Esophagus squamous epithelium (tissue), 5 donors: ENCODE measurements around the gene APLP2. TPM values are rescaled to one million over a fixed set of nuclear protein-coding genes. Genes with fewer than 3 reads are reported as not detected.

Experiments
- DNase-seq: peaks from one replicate; lab custom pipeline; 2025; lab: John Stamatoyannopoulos, UW
- H3K27ac ChIP-seq, 4 donors: fragments of 200-600 bp; sonication (generic); one replicate each; pipeline ENCODE4 v1.5.1; 2016 to 2019; ENCODE audit warnings: mild to moderate bottlenecking in 1 of 4
- H3K27me3 ChIP-seq, 4 donors: fragments of 200-600 bp; sonication (generic); 1 replicate in 3 of 4; 2 replicates in 1 of 4; pipeline versions ENCODE4 v1.5.1 to v1.6.0; 2017 to 2021; ENCODE audit warnings: antibody characterized with exemption in 1 of 4
- H3K36me3 ChIP-seq, 3 donors: fragments of 200-600 bp; sonication (generic); one replicate each; pipeline ENCODE4 v1.5.1; 2016 to 2019
- H3K4me1 ChIP-seq, 3 donors: fragments of 200-600 bp; sonication (generic); one replicate each; pipeline ENCODE4 v1.5.1; 2017 to 2019
- H3K4me3 ChIP-seq, 4 donors: fragments of 200-600 bp; sonication (generic); 1 replicate in 3 of 4; 2 replicates in 1 of 4; pipeline ENCODE4 v1.5.1; 2016 to 2019; ENCODE audit warnings: mild to moderate bottlenecking in 2 of 4, moderate library complexity in 1 of 4
- H3K9me3 ChIP-seq, 3 donors: fragments of 200-600 bp; sonication (generic); one replicate each; pipeline ENCODE4 v1.5.1; 2016 to 2019
- POLR2A ChIP-seq, 4 donors: fragments of 450-650 bp; IDR thresholded peaks; one replicate each; pipeline ENCODE4 v1.6.1; 2017; ENCODE audit warnings: antibody characterized with exemption in 4 of 4, mild to moderate bottlenecking in 4 of 4, moderate library complexity in 3 of 4
- WGBS, 2 donors: methylation state at CpG; one replicate each; pipeline ENCODE4 v1.1.5; 2018; 5-methylcytosine and 5-hydroxymethylcytosine counted together
- intact Hi-C: fragments of 100-400 bp; cut with DNase I; formaldehyde crosslinking; loops from one replicate; pipeline ENCODE4 v1.15.0; 2022
- total RNA-seq, 4 donors: library from RNA; depleted of rRNA; stranded (reverse); fragments of >200 nt; gene quantifications; one replicate each; pipeline ENCODE4 v1.1.0, GENCODE V29; 2016
- TF ChIP-seq, protein P1 (sequence below), 6 experiments: fragments of 450-650 bp in 4 of 6; fragments of 200-600 bp in 2 of 6; sonication (generic) in 2 of 6; IDR thresholded peaks; one replicate each; pipeline ENCODE4 v1.5.1; 2016 to 2019; ENCODE audit warnings: antibody characterized with exemption in 6 of 6, mild to moderate bottlenecking in 4 of 6, moderate library complexity in 4 of 6
- donor health status: DM: yes; HTN: yes; CAD: no.

Gene APLP2
- total RNA-seq, 4 donors from 2014 or later = 134 to 221 (median 177) TPM

DNA sequence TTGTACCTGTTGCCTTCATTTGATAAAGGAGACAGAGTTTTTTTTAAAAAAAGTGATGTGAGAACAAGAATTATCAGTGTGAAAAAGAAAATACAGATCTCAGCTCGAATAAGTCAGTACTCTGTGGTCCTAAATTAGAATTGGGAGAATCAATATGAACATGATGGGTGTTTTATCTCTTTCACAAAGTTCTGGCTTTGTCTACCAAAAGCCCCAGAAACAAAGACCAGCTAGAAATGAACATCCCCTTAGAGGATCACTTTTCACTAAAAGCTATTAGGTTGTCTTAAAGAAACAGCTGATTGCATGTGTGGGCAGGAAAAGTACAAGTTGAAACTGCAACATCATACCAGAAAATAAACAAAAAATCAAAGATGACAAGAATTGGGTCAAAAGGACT is 81.5 kb downstream of the APLP2 start:
- TF ChIP-seq POLR2A (IDR thresholded peaks at IDR 0.05) = no peak
- TF ChIP-seq, protein P1, sequence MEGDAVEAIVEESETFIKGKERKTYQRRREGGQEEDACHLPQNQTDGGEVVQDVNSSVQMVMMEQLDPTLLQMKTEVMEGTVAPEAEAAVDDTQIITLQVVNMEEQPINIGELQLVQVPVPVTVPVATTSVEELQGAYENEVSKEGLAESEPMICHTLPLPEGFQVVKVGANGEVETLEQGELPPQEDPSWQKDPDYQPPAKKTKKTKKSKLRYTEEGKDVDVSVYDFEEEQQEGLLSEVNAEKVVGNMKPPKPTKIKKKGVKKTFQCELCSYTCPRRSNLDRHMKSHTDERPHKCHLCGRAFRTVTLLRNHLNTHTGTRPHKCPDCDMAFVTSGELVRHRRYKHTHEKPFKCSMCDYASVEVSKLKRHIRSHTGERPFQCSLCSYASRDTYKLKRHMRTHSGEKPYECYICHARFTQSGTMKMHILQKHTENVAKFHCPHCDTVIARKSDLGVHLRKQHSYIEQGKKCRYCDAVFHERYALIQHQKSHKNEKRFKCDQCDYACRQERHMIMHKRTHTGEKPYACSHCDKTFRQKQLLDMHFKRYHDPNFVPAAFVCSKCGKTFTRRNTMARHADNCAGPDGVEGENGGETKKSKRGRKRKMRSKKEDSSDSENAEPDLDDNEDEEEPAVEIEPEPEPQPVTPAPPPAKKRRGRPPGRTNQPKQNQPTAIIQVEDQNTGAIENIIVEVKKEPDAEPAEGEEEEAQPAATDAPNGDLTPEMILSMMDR (IDR thresholded peaks at IDR 0.05) = no peak
- no peaks in the 10 kb centered on the region for H3K27me3 ChIP-seq
- DNase-seq = no peak

DNA sequence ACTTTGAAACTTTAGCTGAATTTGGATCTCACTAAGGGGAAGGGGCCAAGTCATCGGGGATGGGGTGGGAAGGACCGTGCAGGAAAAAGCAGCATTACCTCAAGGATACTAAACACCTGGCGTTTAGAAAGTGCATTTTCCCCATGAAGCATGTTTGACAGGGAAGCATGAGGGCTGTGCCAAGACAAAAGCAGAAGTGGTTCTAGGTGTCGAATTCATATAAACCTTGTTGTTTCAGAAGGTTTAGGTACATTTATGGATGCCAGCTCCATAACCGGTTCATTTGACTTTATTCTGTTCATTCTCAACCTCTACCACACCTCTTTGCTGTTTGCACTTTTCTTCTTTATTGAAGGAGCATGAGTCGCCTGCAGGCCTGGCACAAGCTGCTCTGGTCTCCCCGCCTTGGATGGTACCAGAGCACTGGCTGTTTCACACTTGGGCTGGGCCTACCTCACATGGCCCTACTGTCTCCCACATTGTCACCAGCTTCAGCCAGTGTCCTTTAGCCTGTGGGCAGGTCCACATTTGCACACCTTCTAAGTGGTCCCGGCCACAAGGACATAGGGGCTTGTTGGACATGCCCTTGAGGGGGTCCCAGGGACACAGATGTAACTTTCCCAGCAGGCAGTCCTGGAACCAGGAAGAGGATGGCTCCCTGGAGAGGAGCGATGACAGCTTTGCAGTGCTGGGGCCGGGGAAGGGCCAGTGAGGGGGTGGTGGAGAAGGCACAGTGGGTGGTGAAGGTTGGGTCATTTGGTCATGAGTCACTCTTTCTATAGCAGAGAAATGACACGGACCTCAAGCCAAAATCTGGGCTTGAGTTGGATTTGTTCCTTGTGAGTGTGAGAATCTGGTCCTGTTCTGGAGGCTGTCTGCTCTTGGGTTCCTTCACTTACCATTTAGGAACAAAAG is 86.7 kb downstream of the APLP2 start:
- H3K27ac ChIP-seq = peak overlapping the region in 3 of 4 donors; percentile 55 to 80 (median 79)
- WGBS, 2 donors = 34 to 47% methylated on average over 10 of the region's 11 CpGs
- no peaks in the 10 kb centered on the region for H3K9me3 ChIP-seq
- no peak for TF ChIP-seq POLR2A (IDR thresholded peaks at IDR 0.05)
- TF ChIP-seq, protein P1 (IDR thresholded peaks at IDR 0.05) = peak in 2 of 6 experiments; percentile 5 to 17
- H3K36me3 ChIP-seq = no peaks in the 10 kb centered on the region
- peaks cover 0 to 27% (median 0%) of the 10 kb centered on the region in 4 donors for H3K27me3 ChIP-seq
- no peak for DNase-seq
- H3K4me1 ChIP-seq = peaks cover 11 to 52% (median 16%) of the 10 kb centered on the region in 3 donors
- H3K4me3 ChIP-seq = no peak overlapping the region
- intact Hi-C loops = no loop called here

More for the DNA sequence above, 81.5 kb downstream of the APLP2 start:
- WGBS, 2 donors = 53 to 82% methylated on average over 1 of the region's 1 CpG
- H3K4me3 ChIP-seq = no peak overlapping the region
- H3K9me3 ChIP-seq = no peaks in the 10 kb centered on the region
- peaks cover 2 to 24% (median 9%) of the 10 kb centered on the region in 3 donors for H3K4me1 ChIP-seq
- H3K27ac ChIP-seq = no peak overlapping the region
- intact Hi-C loops = no loop called here
- peaks cover 0 to 5% (median 0%) of the 10 kb centered on the region in 3 donors for H3K36me3 ChIP-seq

DNA sequence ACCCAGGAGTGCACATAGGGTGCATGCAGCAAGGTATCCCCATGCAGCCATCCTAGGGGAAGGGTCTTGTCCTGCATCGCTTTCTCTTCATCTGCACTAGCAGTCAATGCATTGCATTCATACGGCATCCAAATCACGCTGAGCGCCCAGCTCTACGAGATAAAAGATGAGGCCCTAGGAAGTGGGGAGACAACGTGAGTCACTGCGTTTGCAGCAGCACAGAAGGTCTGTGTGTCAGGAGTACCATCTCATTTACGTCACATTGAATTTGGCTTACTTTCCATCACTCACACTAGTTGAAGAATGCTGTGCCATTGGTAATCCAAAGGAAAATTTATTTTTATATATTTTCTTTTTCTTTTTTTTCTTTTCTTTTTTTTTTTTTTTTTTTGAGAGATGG is 87.4 kb downstream of the APLP2 start:
- no peak overlapping the region for H3K4me3 ChIP-seq
- peaks cover 17 to 60% (median 22%) of the 10 kb centered on the region in 3 donors for H3K4me1 ChIP-seq
- TF ChIP-seq POLR2A (IDR thresholded peaks at IDR 0.05) = no peak
- TF ChIP-seq, protein P1 (IDR thresholded peaks at IDR 0.05) = no peak
- peak overlapping the region in 3 of 4 donors; percentile 55 to 80 (median 79) for H3K27ac ChIP-seq
- no peaks in the 10 kb centered on the region for H3K36me3 ChIP-seq
- DNase-seq = no peak
- H3K27me3 ChIP-seq = peaks cover 0 to 33% (median 0%) of the 10 kb centered on the region in 4 donors
- no peaks in the 10 kb centered on the region for H3K9me3 ChIP-seq
- WGBS, 2 donors = 91 to 92% methylated on average over 8 of the region's 8 CpGs
- intact Hi-C loops = no loop called here

GRCh38 chr11:130157840-130158239 is 88.1 kb downstream of the APLP2 start:
- intact Hi-C loops = no loop called here
- Histone ChIP-seq H3K36me3 (no peaks in the 10 kb centered on the region), H3K4me3 (no peak overlapping the region), H3K27ac (no peak overlapping the region), H3K9me3 (no peaks in the 10 kb centered on the region), H3K27me3 (peaks cover 0 to 41% (median 0%) of the 10 kb centered on the region in 4 donors), H3K4me1 (peaks cover 21 to 67% (median 26%) of the 10 kb centered on the region in 3 donors)
- TF ChIP-seq, protein P1 (IDR thresholded peaks at IDR 0.05) = no peak
- no peak for TF ChIP-seq POLR2A (IDR thresholded peaks at IDR 0.05)
- 69 to 75% methylated on average over 3 of the region's 3 CpGs for WGBS, 2 donors
- DNase-seq = no peak

GRCh38 chr11:130159139-130159538 is 89.4 kb downstream of the APLP2 start:
- H3K4me1 ChIP-seq = peaks cover 31 to 80% (median 32%) of the 10 kb centered on the region in 3 donors
- no peaks in the 10 kb centered on the region for H3K9me3 ChIP-seq
- intact Hi-C loops = no loop called here
- TF ChIP-seq POLR2A (IDR thresholded peaks at IDR 0.05) = no peak
- TF ChIP-seq, protein P1 (IDR thresholded peaks at IDR 0.05) = no peak
- peak overlapping the region; percentile 57 to 89 (median 72) for H3K4me3 ChIP-seq
- H3K36me3 ChIP-seq = no peaks in the 10 kb centered on the region
- peaks cover 0 to 46% (median 0%) of the 10 kb centered on the region in 4 donors for H3K27me3 ChIP-seq
- H3K27ac ChIP-seq = peak overlapping the region; percentile 82 to 98 (median 94)
- DNase-seq = no peak
- 59 to 65% methylated on average over 13 to 14 of the region's 14 CpGs for WGBS, 2 donors
